Chondrocyte (in vitro differentiated cells): ENCODE data around the gene PCDH19. TPM values are rescaled to one million over a fixed set of nuclear protein-coding genes. Genes with fewer than 3 reads are reported as not detected.
"Not testable (repeated sequence)": the region's sequence is repeated elsewhere in the genome, so short reads cannot be mapped to it uniquely, and the experiment has no call there.

ENCODE experiments used
- DNase-seq: peaks from one replicate; pipeline ENCODE4 v3.0.0; 2021; ENCODE audit warnings: mixed read lengths, low spot score
- H3K27ac Mint-ChIP-seq: one replicate; pipeline ENCODE4 v1.8.0; 2021; ENCODE audit warnings: mild to moderate bottlenecking, moderate library complexity, mixed read lengths; ENCODE audit not compliant: unreplicated experiment
- H3K27me3 Mint-ChIP-seq: 2 replicates; pipeline ENCODE4 v1.8.0; 2021; ENCODE audit warnings: low read depth, mixed read lengths
- H3K36me3 Mint-ChIP-seq: 2 replicates; pipeline ENCODE4 v1.8.0; 2021; ENCODE audit warnings: low read depth, mixed read lengths
- H3K4me1 Mint-ChIP-seq: 2 replicates; pipeline ENCODE4 v1.8.0; 2021; ENCODE audit warnings: low read depth, mild to moderate bottlenecking, mixed read lengths
- H3K4me3 Mint-ChIP-seq: one replicate; pipeline ENCODE4 v1.8.0; 2021; ENCODE audit warnings: mild to moderate bottlenecking, moderate library complexity, mixed read lengths; ENCODE audit not compliant: unreplicated experiment
- H3K9me3 Mint-ChIP-seq: 2 replicates; pipeline ENCODE4 v1.8.0; 2021; ENCODE audit warnings: low read depth, mixed read lengths
- long read RNA-seq: library from polyadenylated mRNA; stranded (forward); transcript quantifications from one replicate; pipeline ENCODE4 v2.0.0, GENCODE V29; 2021
- total RNA-seq: library from RNA; stranded (reverse); gene quantifications from 3 replicates; pipeline ENCODE4 v1.2.1, GENCODE V29; 2021
- TF ChIP-seq, protein P1 (sequence below): fragments of 200-600 bp; sonication (generic); IDR thresholded peaks from 2 replicates; pipeline ENCODE4 v1.5.0; 2021; ENCODE audit warnings: antibody characterized with exemption, mild to moderate bottlenecking, moderate library complexity

Gene PCDH19, protein sequence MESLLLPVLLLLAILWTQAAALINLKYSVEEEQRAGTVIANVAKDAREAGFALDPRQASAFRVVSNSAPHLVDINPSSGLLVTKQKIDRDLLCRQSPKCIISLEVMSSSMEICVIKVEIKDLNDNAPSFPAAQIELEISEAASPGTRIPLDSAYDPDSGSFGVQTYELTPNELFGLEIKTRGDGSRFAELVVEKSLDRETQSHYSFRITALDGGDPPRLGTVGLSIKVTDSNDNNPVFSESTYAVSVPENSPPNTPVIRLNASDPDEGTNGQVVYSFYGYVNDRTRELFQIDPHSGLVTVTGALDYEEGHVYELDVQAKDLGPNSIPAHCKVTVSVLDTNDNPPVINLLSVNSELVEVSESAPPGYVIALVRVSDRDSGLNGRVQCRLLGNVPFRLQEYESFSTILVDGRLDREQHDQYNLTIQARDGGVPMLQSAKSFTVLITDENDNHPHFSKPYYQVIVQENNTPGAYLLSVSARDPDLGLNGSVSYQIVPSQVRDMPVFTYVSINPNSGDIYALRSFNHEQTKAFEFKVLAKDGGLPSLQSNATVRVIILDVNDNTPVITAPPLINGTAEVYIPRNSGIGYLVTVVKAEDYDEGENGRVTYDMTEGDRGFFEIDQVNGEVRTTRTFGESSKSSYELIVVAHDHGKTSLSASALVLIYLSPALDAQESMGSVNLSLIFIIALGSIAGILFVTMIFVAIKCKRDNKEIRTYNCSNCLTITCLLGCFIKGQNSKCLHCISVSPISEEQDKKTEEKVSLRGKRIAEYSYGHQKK (N-terminal part only)
- 5.0 to 63.2 TPM (median 5.3 TPM) in 3 replicates for total RNA-seq
- long read RNA-seq: 0 reads

DNA sequence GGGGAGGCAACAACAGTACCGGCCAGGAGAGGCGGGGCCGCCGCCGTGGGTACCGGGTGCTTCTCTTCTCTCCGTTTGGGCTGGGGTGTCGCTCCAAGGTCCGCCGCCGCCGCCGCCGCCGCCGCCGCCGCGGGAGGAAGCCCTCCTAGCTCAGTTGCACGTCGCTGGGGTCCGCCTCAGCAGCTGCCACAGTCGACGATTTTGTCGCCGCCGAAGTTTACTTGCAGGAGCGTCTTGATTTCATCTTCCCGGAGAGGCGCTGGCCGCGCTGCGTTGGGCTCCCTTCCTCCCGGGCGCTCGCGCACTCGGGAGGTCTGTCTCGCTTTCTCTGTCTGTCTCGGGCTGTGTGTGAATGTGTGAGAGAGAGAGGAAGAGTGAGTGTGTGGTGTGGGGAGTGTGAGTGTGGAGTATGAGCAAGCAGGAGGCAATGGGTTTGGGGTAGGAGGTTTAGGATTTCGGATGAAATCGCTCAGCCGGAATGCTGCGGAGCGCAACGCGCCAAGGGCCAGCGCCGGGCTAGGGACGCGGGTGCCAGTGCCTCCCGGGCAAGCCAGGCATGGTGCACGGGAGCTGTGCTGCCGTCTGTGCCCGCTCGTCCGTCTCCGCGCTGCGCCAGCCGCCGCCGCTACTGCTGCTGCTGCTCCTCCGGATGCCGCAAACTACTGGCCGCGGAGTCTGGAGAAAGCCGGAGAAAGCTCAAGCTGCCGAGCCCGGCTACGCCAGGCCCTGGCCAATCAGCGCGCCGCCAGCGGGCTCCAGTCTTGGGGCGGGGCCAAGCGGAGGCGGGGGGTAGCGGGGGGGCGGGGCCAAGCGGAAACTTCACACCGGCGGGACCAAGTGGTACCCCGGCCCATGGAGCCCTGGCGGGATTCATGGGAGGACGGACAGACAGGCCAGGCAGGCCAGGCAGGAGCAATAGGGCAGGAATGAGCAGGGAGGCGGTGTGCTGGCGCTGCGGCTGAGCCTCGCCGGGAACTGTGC, at the start of gene PCDH19:
TSS of gene PCDH19 (minus strand) at position 664 of the 981 bp plus-strand sequence. CDS start 1,676 bp downstream, outside the sequence.
- TF ChIP-seq, protein P1, sequence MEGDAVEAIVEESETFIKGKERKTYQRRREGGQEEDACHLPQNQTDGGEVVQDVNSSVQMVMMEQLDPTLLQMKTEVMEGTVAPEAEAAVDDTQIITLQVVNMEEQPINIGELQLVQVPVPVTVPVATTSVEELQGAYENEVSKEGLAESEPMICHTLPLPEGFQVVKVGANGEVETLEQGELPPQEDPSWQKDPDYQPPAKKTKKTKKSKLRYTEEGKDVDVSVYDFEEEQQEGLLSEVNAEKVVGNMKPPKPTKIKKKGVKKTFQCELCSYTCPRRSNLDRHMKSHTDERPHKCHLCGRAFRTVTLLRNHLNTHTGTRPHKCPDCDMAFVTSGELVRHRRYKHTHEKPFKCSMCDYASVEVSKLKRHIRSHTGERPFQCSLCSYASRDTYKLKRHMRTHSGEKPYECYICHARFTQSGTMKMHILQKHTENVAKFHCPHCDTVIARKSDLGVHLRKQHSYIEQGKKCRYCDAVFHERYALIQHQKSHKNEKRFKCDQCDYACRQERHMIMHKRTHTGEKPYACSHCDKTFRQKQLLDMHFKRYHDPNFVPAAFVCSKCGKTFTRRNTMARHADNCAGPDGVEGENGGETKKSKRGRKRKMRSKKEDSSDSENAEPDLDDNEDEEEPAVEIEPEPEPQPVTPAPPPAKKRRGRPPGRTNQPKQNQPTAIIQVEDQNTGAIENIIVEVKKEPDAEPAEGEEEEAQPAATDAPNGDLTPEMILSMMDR: no peak
- peaks cover 5% of the 10 kb centered on the region for H3K36me3 Mint-ChIP-seq
- no peaks in the 10 kb centered on the region for H3K9me3 Mint-ChIP-seq
- H3K4me1 Mint-ChIP-seq: peaks cover 36% of the 10 kb centered on the region
- H3K4me3 Mint-ChIP-seq: peak within 1 kb of the TSS; percentile 89
- H3K27ac Mint-ChIP-seq: peak within 1 kb of the TSS; percentile 67
- peaks cover 54% of the 10 kb centered on the region for H3K27me3 Mint-ChIP-seq
- DNase-seq: peak; percentile 95

DNA sequence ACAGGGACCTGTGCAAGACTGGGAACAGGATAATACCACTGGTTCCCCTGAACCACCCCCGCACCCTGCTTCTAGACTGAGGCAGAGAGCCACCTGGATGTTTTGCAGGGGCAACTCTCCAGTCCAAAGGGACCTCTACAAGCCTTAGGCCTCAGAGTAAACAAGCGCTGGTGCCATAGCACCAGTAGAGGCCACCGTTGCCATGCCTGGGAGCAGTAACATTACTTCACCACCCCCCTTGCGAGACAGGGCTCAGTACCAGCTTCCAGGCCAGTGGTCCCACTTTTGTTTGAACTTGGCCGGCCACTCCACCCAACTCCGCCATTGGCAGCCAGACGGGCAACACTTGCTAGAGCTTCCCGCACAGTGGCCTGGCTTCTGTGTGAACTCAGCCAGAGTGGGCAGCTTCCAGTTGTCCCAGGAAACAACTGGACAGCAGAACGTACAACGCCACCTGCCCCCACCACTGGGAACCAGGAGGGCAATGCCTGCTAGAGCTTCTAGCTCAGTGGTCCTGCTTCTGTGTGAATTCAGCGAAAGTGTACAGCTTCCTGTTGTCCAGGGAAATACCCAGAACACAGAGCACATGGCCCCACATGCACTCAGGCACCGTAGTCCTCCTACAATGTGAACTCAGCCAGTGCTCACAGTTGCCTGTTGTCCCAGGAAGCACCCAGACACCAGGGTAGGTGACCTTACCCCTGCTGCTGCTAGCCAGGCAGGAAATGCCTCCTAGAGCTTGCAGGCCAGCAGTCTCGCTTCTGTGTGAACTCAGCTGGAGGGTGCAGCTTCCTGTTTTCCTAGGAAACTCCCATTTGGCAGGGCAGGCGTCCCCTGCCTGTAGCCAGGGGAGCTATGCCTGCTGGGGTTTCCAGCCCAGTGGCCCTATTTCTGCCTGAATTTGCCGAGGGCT, 39.9 kb upstream of the PCDH19 start:
- peak; percentile 72 for DNase-seq
- TF ChIP-seq, protein P1: no peak
- H3K9me3 Mint-ChIP-seq: peaks cover 4% of the 10 kb centered on the region
- no peak overlapping the region for H3K27ac Mint-ChIP-seq
- H3K36me3 Mint-ChIP-seq: no peaks in the 10 kb centered on the region
- no peak overlapping the region for H3K4me3 Mint-ChIP-seq
- no peaks in the 10 kb centered on the region for H3K27me3 Mint-ChIP-seq
- H3K4me1 Mint-ChIP-seq: peaks cover 7% of the 10 kb centered on the region

DNA sequence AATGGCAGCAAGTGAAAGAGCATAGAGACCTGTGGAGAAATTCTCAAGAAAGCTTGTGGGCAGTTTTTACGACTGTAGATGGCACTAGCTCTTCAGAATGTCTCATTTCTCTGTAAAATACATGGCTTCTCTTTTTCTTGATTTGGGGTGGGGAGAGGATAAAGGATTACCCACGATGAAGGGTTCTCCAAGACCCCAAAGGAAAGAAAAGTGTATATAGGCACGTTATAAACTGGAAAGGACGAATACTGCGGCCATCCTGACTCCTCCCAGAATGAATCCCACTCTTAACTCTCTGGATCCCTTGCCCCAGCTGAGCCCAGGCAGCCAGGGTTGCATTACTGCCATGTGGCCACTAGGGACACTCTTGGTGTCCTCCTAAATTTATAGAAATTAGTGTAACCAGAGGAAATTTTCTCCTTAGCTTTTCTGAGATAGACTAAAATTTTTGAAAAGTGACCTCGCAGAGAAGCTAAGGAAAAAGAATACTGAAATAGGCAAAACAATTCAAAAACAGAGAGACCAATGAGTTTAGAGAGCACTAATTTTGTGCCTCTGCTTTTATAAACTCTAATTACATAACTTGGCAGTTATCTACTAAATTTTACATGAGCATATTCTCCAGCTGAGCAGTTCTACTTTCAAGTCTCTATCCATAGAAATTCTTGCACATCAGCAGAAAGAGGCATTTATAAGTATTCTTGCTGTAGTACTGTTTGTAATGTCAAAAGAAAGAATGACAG, 37.8 kb upstream of the PCDH19 start:
- Mint-ChIP-seq H3K27me3 (no peaks in the 10 kb centered on the region), H3K9me3 (peaks cover 4% of the 10 kb centered on the region), H3K36me3 (no peaks in the 10 kb centered on the region), H3K27ac (no peak overlapping the region), H3K4me1 (peaks cover 7% of the 10 kb centered on the region), H3K4me3 (peak overlapping the region; percentile 66)
- TF ChIP-seq, protein P1: peak; percentile 87
- DNase-seq: no peak

DNA sequence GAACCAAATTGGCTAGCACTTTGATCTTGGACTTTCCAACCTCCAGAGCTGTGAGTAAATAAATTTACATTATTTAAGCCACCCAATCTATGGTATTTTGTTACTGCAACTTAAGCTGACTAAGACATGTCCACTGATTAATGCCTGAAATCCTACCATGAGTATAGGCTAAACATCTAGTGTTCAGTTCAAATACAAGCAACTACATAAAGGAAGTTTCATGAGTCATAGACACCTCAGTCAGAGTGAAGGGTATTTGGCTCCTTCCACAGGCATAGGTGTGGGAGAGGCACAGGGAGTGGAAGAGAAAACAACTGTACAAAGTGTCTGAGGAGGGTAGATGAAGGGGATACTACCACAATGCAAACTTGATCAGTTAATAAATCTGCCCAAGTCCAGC, 35.5 kb upstream of the PCDH19 start:
- no peaks in the 10 kb centered on the region for H3K9me3 Mint-ChIP-seq
- no peaks in the 10 kb centered on the region for H3K27me3 Mint-ChIP-seq
- peaks cover 6% of the 10 kb centered on the region for H3K4me1 Mint-ChIP-seq
- no peak overlapping the region for H3K27ac Mint-ChIP-seq
- H3K4me3 Mint-ChIP-seq: no peak overlapping the region
- TF ChIP-seq, protein P1: no peak
- no peak for DNase-seq
- no peaks in the 10 kb centered on the region for H3K36me3 Mint-ChIP-seq

DNA sequence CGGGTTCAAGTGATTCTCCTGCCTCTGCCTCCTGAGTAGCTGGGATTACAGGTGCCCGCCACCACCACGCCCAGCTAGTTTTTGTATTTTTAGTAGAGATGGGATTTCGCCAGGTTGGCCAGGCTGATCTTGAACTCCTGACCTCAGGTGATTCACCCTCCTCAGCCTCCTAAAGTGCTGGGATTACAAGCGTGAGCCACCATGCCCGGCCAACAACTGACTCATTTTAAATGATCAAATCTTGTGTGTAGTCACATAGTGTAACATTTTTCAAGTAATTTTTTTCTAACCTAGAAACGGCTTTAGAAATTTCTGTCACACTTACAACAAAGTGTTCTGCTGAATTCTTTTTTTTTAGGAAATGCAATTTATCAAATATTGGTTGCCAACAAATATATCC, 31.2 kb upstream of the PCDH19 start:
- DNase-seq, H3K36me3 Mint-ChIP-seq, H3K27me3 Mint-ChIP-seq, H3K27ac Mint-ChIP-seq, H3K4me3 Mint-ChIP-seq, H3K9me3 Mint-ChIP-seq, H3K4me1 Mint-ChIP-seq: not testable (repeated sequence)
